MM.1S (cell line): ENCODE data around the gene C1orf56.

Experiments
- CTCF ChIP-seq: fragments of 300-600 bp; sonication (generic); IDR thresholded peaks from 2 replicates; pipeline ENCODE4 v1.5.1; 2016; ENCODE audit warnings: antibody characterized with exemption, low read length, mixed read lengths
- EZH2 ChIP-seq: fragments of 300-600 bp; sonication (generic); optimal IDR thresholded peaks from 2 replicates; pipeline ENCODE3; 2017; ENCODE audit warnings: low read depth, mild to moderate bottlenecking, antibody characterized with exemption, low read length, mixed read lengths
- EZH2phosphoT487 ChIP-seq: fragments of 300-600 bp; sonication (generic); IDR thresholded peaks from 2 replicates; pipeline ENCODE4 v1.6.1; 2018; ENCODE audit warnings: antibody characterized with exemption, low read length

GRCh38 chr1:151056149-151056548 lies 8.6 kb downstream of the C1orf56 start:
- TF ChIP-seq EZH2: no peak
- no peak for TF ChIP-seq CTCF
- TF ChIP-seq EZH2phosphoT487: no peak
